ENCODE measurements around the gene DSCAML1.

GRCh38 chr11:117668321-117668751, 128.7 kb downstream of the DSCAML1 start:
- no peak for TF ChIP-seq EZH2 (IDR thresholded peaks at IDR 0.05; ENCODE audit: insufficient read depth, low read length)
- TF ChIP-seq, protein P1, sequence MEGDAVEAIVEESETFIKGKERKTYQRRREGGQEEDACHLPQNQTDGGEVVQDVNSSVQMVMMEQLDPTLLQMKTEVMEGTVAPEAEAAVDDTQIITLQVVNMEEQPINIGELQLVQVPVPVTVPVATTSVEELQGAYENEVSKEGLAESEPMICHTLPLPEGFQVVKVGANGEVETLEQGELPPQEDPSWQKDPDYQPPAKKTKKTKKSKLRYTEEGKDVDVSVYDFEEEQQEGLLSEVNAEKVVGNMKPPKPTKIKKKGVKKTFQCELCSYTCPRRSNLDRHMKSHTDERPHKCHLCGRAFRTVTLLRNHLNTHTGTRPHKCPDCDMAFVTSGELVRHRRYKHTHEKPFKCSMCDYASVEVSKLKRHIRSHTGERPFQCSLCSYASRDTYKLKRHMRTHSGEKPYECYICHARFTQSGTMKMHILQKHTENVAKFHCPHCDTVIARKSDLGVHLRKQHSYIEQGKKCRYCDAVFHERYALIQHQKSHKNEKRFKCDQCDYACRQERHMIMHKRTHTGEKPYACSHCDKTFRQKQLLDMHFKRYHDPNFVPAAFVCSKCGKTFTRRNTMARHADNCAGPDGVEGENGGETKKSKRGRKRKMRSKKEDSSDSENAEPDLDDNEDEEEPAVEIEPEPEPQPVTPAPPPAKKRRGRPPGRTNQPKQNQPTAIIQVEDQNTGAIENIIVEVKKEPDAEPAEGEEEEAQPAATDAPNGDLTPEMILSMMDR (IDR thresholded peaks at IDR 0.05; ENCODE audit: insufficient read depth, low read depth, low read length): no peak
